Parathyroid adenoma (tissue), 2 donors: Measurements from ENCODE around the gene MRM2.

Source experiments
- H2AFZ ChIP-seq: fragments of 300-600 bp; sonication (generic); one replicate; pipeline ENCODE4 v1.7.0; 2017; ENCODE audit warnings: antibody characterized with exemption, mild to moderate bottlenecking
- H3K27ac ChIP-seq: fragments of 300-600 bp; sonication (generic); one replicate; pipeline ENCODE4 v1.7.0; 2017
- H3K27me3 ChIP-seq: fragments of 300-600 bp; sonication (generic); one replicate; pipeline ENCODE4 v1.7.0; 2017; ENCODE audit warnings: low read length; ENCODE audit not compliant: control insufficient read depth, insufficient read depth
- H3K36me3 ChIP-seq: fragments of 300-600 bp; sonication (generic); one replicate; pipeline ENCODE4 v1.7.0; 2017; ENCODE audit warnings: low read length; ENCODE audit not compliant: control insufficient read depth, insufficient read depth
- H3K4me1 ChIP-seq: fragments of 300-600 bp; sonication (generic); one replicate; pipeline ENCODE4 v1.7.0; 2017; ENCODE audit warnings: control low read depth
- H3K4me2 ChIP-seq: fragments of 300-600 bp; sonication (generic); one replicate; pipeline ENCODE4 v1.7.0; 2017; ENCODE audit warnings: low read length
- H3K4me3 ChIP-seq: fragments of 300-600 bp; sonication (generic); one replicate; pipeline ENCODE4 v1.7.0; 2017; ENCODE audit warnings: low read depth, low read length
- H3K79me2 ChIP-seq: fragments of 300-600 bp; sonication (generic); one replicate; pipeline ENCODE4 v1.7.0; 2017; ENCODE audit warnings: control low read depth
- H3K9ac ChIP-seq: fragments of 300-600 bp; sonication (generic); one replicate; pipeline ENCODE4 v1.7.0; 2017; ENCODE audit warnings: mild to moderate bottlenecking
- H3K9me3 ChIP-seq: fragments of 300-600 bp; sonication (generic); one replicate; pipeline ENCODE4 v1.7.0; 2017; ENCODE audit warnings: low read length; ENCODE audit not compliant: control insufficient read depth
- CTCF ChIP-seq: fragments of 300-600 bp; sonication (generic); IDR thresholded peaks from one replicate; pipeline ENCODE4 v1.7.0; 2017; ENCODE audit warnings: antibody characterized with exemption, mild to moderate bottlenecking
- donor health status: primary hyperparathyroidism.

MRM2 gene

GRCh38 chr7:2191016-2191415 lies 51.0 kb downstream of the MRM2 start:
- no peak for TF ChIP-seq CTCF
- Histone ChIP-seq H3K9me3 (no peaks in the 10 kb centered on the region), H3K4me1 (no peaks in the 10 kb centered on the region), H3K79me2 (no peaks in the 10 kb centered on the region), H3K27me3 (no peaks in the 10 kb centered on the region), H3K4me3 (no peak overlapping the region), H3K9ac (no peak overlapping the region), H3K27ac (no peak overlapping the region), H3K4me2 (no peak overlapping the region), H3K36me3 (no peaks in the 10 kb centered on the region), H2AFZ (no peak overlapping the region)

- Histone ChIP-seq H3K4me1 (no peaks in the 10 kb centered on the region), H2AFZ (no peak overlapping the region), H3K27me3 (no peaks in the 10 kb centered on the region), H3K79me2 (no peaks in the 10 kb centered on the region), H3K4me2 (no peak overlapping the region), H3K9ac (no peak overlapping the region), H3K27ac (no peak overlapping the region), H3K36me3 (no peaks in the 10 kb centered on the region), H3K4me3 (no peak overlapping the region), H3K9me3 (no peaks in the 10 kb centered on the region)
- TF ChIP-seq CTCF, result no peak
These were observed 51.5 kb downstream of the MRM2 start for GRCh38 chr7:2190531-2190930.

- Histone ChIP-seq H3K4me2 (no peak overlapping the region), H3K27me3 (no peaks in the 10 kb centered on the region), H3K9ac (no peak overlapping the region), H3K9me3 (no peaks in the 10 kb centered on the region), H2AFZ (no peak overlapping the region), H3K79me2 (no peaks in the 10 kb centered on the region), H3K36me3 (no peaks in the 10 kb centered on the region), H3K27ac (no peak overlapping the region), H3K4me3 (no peak overlapping the region), H3K4me1 (no peaks in the 10 kb centered on the region)
- no peak for TF ChIP-seq CTCF
These were observed 55.8 kb downstream of the MRM2 start for GRCh38 chr7:2186166-2186565.

GRCh38 chr7:2185715-2186114 lies 56.3 kb downstream of the MRM2 start:
- H2AFZ ChIP-seq, result no peak overlapping the region
- H3K4me1 ChIP-seq, result no peaks in the 10 kb centered on the region
- H3K27me3 ChIP-seq, result no peaks in the 10 kb centered on the region
- H3K4me2 ChIP-seq, result no peak overlapping the region
- no peaks in the 10 kb centered on the region for H3K36me3 ChIP-seq
- no peak overlapping the region for H3K4me3 ChIP-seq
- H3K27ac ChIP-seq, result no peak overlapping the region
- H3K79me2 ChIP-seq, result no peaks in the 10 kb centered on the region
- no peak overlapping the region for H3K9ac ChIP-seq
- TF ChIP-seq CTCF, result no peak
- no peaks in the 10 kb centered on the region for H3K9me3 ChIP-seq
